Stimulated activated CD4-positive, alpha-beta T cell treated with anti-CD3 and anti-CD28 coated beads, Interleukin-15, amount 100 ng/mL, for 1 hour (primary cell): ENCODE results near the gene APCDD1L.

Source experiments
- DNase-seq, 2 donors: peaks; one replicate each; pipeline ENCODE4 v3.0.0-alpha.2; 2020; ENCODE audit warnings: low read depth in 1 of 2, low spot score in 1 of 2

The APCDD1L gene

DNA sequence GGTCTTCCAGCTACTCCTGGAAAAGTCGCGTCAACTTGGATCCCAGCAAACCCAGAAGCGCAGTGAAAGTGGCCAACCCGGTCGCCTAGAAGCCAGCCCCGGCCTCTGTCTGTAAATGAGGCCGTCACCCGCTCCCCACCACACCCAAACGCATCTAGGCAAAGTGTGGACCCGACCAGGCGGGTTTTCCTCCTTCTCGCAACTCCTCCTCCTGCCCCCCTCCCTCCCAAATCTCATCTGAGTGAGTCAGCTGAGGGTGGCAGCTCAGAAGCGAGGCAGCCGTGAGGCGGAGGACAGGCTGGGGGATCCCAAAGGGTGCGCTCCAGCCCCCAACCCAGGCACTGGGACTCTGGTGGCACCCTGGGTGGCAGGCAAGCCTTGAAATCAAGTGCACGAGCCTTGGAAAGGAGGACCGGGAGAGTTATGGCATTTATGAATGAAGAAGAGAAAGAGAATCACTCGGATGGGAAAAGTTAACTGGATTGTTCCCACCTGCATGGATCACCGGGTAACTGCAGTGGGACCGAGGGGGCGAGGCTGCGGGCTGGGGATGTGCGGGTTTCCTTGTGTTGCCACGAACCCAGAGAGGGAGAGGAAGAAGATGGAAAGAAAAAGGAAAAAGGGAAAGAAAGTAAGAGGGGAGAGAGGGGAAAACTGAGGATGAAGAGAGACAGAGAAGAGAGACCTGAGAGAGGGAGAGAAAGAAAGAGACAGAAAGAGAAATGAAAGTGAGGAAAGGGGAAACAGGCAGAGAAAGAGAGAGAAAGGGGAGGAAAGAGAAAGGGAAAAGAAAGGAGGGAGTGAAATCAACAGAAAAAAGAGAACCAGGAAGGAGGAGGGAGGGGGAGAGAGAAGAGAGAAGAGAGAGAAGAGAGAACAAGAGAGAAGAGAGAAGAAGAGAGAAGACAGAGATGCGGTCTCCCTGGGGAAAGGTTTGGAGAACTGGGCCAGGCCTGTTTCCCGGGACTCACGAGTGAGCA is at the start of gene APCDD1L:
Gene APCDD1L, minus strand, starts transcription at position 167 of the 980 bp plus-strand sequence. CDS start 692 bp downstream, outside the sequence.
- DNase-seq, result no peak

DNA sequence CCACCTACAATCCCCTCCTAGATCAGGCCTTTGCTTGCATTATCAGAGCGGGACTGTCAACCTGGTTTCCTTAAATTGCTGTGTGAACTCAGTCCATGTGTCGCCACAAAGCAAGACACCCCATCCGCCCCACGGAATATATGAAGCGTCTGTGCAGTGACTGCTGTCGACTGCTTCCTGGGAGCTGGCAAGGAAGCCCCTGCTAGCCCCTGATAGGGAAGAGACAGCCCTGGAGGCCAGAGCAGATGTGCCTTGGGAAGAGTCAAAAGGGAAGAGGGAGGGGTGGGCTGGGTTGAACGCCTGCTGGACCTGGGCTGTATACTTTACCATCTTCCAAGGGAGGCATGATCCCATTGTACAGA is 44.1 kb upstream of the APCDD1L start:
- DNase-seq, result no peak

DNA sequence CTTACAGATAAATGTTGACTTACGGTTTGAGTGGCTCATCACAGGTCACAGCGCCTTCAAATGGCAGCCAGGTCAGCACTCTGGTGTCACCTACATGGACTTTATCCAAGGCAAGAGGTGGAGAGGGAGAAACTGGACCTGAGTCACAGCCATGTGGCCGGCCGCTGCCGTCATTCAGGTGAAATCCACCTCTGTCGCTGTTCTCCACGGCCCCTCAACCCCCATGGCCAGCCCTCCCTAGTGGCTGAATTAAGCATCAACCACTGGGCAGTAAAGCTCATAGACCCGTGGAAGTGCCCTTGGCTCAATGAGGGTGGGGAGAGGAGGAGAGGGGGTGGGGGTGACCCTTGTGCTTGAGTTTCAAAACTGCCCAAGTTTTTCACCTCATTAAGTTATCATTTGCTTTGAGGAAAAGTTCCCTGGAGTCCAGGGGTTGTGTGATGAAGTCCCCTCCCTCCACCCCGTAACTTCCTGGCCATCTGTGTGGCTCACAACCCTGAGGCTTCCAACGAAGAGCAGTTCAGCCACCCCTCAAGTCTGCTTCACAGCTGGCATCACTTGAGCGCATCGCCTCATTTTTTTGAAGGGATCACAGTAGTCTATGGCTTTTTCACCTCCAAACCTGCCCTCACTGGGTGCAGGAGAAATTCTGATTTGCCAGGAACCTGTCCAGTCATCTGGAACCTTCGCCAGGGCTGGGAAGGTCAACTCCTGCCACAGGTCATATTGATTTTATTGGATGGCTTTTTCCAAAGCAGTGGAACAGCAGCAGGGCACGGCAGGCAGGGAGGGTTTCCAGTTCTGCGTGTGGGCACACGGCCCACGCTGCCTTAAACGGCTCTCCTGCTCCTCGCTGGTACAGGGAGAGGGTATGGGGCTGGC is 43.5 kb upstream of the APCDD1L start:
- no peak for DNase-seq

- no peak for DNase-seq
Observed at GRCh38 chr20:58557733-58558342, 42.6 kb upstream of the APCDD1L start.

GRCh38 chr20:58556961-58557360 is 41.8 kb upstream of the APCDD1L start:
- DNase-seq, result no peak

DNA sequence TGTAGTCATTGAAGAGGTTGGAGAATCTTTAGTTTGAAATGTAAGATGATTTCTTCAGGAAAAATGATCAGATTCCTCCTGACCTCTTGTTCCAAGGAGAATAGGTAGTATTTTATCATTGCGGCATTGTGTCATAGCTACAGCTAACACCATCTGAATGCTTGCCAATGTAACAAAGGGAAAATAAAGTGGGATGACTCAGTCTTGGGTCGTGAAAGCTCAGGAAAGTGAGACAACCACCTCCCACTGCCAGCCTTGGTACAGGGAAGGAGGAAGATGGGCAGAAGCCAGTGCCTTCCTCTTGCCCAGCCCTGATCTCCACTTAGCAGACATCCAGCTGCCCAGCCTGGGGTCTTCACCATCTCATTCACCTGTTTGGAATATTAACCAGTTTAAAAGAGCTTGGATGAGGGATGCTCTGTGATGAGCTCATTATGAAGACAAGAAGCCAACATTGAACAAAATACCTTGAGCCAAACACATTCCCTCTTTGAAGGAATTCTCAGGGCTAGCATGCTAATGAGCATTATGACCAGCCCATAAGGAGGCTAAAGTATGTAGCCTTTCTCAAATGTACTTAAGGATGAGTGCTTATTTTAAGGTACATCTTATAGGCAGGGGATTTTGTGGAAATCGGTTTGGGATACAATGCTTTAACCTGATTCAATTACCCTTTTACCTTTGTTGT is 40.0 kb upstream of the APCDD1L start:
- no peak for DNase-seq

DNA sequence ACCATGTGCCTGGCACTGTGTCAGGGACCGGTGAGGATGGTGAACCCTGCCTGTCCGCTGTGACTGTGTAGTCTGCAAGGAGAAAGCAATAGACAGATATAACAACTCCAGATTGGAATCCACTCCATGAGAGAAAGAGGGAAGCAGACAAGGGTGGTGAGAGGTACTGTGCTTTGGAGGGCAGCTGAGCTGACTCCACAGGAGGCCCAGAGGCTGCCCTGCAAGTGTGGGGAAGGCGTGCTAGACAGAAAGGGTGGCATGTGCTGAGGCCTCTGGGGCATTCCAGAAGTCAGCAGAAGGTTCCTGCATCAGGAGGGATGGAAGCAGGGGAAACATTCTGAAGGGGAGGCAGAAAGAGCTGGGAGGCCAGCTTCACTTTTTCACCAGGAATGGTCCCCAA is 39.3 kb upstream of the APCDD1L start:
- DNase-seq, result no peak

- DNase-seq, result no peak
Observed at GRCh38 chr20:58553841-58554240, 38.6 kb upstream of the APCDD1L start.

DNA sequence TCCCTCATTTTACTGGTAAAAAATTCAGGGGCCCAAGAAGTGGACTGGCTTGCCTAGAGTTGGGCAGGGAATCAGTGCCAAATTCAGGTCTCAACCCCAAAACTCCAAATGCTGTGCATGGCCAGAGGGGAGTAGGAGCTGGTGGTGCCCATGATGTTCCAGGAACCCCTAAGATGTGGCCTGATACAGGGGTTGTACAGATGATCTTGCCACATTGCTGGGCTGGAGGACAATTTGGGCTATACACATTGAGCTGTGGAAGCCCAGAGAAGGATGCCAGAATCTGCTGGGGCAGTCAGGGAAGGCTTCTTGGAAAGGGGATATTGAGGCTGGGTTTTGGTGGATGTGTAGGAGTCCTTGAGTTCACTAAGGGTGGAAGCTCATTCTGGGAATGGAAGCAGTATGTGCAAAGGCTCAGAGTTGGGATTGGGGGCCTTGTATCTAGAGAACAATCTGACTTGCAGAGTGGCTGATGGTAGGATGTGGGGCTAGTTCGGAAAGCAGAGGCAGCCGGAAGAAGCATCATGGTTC is 38.0 kb upstream of the APCDD1L start:
- no peak for DNase-seq

- no peak for DNase-seq
Observed at GRCh38 chr20:58552366-58552934, 37.3 kb upstream of the APCDD1L start.

DNA sequence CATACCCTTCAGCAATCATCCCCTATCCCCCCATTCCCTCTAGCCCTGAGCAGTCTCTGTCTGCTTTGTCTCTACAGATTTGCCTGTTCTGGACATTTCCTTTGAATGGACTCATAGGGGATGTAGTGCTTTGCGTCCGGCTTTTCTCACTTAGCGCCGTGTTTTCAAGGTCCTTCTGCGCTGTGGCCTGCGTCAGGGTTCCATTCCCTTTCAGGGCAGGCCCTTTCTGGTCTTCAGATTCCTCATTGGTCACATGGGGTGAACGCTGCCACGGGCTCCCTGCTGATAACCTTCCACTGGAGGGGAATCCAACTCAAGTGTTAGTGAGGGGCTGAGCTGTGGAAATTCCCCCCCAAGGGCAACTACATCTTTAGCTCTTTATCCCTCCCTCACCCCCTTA is 36.4 kb upstream of the APCDD1L start:
- no peak for DNase-seq

GRCh38 chr20:58550275-58551059 is 35.3 kb upstream of the APCDD1L start:
- no peak for DNase-seq

DNA sequence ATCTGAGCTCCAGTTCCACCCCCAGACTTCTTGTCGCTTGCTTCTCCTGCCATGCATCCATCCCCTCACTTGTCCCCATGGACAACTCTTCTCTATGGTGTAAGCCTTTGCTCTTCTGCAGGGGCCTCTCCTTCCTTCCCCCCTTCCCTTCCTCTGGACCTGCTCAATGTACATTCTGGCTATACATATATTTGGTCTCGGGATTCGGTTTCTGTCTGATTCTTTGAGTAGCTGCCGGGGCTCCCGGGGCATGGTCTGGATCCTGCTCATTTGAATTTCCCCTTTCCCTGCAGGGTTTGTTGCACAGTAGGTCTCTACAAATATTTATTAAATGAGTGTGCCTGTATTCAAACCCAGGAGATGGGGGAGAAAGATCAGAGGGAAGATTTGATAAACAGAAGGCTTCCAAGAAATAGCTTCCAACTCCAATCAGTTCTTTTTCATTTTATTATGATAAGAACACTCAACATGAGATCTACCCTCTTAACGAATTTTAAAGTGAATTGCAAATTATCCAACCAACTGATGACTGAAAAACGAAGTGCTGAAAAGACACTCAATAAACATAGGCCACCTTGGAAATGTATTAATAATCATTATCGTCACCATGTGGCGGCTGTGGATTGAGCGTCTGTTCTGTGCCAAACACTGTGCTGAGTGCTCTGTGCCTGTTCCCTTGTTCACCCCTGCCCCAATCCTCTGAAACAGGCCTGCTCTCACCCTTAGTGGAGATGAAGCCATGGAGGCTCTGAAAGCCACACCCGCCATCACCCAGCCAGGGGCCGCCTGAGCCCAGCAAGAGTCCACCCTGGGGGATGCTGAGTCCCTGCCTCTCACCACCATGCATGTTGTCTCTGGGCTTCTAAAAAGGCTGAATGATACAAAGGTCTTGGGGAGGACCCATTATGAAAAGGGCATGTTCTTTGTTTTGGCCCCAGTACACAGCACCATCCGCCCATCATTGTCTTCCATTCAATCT is 34.3 kb upstream of the APCDD1L start:
- DNase-seq, result no peak

DNA sequence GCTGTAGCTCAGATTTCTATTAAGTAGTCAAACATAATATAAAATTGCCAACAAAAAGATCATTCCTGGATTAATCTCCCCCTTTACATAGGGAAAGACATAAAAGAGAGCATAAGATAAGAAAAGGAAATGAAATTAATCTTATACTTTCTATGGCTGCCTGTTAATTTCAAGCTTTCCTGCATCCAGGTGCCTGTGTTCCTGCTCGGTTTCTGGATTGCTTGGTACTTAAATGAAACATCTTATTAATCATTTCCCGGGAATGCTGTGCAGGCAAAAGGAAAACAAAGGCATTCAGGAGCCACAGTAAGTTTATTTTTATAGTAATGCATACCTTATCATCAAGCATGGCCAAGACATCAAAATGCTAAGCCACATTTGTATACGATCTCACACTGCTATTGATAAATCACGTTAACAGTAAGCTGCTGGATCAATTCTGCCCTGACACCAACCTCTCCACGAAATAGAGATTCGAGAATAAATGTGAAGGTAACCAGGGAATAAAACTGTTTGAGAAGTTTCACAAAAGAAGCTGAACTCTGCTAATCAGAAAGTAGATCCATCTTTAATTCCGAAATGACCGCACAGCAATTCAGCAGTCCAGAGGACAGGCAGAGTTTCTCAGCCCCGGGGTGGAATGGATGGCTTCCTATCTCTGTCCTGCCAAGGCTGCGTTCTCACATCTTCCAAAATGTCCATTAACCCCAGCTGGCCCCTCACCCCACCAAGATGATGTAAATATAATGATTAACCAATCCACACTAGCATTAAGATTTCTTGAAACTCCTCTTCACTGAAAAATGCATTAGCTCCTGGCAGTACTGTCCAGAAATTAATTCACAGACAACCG is 32.6 kb upstream of the APCDD1L start:
- DNase-seq, result no peak

DNA sequence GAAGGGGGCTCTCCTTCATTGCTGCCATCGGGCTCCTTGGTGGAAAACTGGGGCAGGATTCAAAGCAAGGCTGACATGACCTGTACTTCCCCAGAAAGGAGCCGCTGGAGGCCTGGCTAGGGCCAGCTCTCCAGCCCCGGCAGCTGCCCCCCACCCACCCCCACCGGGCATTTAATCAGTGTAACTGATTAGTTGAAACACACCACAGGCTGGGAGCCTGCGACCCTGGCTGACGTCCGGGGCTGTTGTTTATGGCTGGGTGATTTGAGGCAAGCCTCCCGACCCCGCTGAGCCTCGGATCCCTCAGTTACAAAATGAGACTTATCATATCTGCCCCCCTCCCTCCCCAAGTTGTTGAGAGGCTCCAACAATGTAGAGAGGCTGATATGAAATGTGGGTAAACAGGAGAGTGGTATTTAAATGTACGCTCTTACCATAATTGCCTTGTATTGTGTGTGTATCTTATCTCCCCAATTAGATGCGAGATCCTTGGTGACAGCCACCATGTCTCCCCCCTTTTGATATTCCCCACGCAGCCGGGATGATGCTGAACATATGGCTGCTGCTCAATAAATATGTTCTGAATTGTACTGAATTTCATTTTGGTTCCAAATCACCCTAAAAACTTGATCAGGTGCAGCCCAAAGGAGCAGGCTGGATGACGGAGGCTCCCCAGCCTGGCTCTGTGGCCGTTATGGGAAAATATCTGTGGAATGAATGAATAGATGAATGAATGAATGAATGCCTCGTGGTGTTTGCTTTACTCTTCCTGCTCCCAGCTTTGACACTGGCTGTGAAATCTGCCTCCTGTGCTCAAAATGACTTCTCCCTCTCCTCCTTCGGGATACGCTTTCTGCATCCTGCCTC is 31.8 kb upstream of the APCDD1L start:
- no peak for DNase-seq

GRCh38 chr20:58546416-58546711 is 31.2 kb upstream of the APCDD1L start:
- DNase-seq, result no peak
